Fibroblast of peridontal ligament (primary cell): Measurements from ENCODE around the gene FITM2.

ENCODE experiments used
- DNase-seq: peaks from one replicate; pipeline ENCODE4 v3.0.0-alpha.2; 2010; ENCODE audit errors: extremely low read depth

Gene FITM2

DNA sequence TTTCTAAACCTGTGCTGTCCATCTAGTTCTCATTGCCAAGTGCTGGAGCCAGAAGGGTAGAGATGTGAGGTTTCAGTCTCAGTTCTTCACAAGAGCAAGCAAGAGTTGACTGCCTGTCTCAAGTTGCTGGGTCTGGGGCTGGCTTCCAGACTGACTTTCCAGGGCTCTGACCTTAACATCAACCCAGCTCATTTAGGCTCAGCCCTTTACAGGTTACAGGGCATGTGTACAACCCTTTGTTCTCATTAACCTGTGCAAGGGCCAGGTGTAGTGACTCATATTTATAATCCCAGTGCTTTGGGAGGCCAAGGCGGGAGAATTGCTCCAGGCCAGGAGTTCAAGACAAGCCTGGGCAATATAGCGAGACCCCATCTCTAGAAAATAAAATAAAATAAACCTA lies 30.6 kb downstream of the FITM2 start:
- DNase-seq, result no peak

DNA sequence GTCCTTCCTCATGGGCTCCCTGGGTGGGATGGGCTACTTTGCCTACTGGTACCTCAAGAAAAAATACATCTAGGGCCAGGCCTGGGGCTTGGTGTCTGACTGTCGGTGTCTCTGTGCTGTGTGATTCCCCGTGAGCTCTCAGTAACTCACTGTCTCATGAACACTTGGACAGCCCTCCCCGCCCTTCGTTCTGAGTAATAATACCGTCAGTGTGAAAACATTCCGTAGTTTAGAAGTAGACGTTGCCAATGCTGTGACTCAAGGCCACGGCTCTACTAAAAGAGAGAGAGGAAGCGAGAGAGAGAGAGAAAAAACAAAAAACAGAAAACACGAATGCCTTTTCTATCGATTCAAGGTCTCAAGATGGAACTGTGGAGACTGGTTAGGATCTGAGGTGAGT lies 31.8 kb downstream of the FITM2 start:
- DNase-seq, result peak; percentile 68

DNA sequence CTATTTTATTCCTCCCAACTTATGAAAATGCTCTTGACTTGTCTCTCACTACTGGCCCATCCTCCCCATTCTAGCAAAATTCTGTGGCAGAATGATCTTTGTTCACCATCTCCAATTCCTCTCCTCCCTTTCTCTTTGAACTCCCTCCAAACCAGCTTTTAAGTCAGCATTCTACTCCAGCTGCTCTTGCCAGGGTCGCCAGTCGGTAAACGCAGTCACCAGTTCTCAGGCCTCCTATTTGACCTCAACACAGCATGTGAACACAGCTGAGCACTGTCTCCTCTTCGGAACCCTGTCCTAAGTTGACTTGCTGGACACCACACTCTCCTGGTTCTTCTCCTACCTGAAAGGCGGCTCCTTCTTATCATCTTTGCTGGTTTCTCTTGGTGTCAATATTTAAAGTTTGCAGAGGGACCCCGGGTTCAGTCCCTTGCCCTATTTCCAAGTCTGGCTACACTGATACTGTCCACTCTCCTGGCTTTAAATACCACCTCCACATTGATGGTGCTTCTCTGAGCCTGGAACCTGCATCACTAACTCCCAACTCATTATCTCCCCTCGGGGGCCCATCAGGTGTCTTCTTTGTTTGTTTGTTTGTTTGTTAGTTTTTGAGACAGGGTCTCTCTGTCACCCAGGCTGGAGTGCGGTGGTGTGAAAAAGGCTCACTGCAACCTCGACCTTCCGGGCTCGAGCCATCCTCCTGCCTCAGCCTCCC lies 36.5 kb downstream of the FITM2 start:
- no peak for DNase-seq

DNA sequence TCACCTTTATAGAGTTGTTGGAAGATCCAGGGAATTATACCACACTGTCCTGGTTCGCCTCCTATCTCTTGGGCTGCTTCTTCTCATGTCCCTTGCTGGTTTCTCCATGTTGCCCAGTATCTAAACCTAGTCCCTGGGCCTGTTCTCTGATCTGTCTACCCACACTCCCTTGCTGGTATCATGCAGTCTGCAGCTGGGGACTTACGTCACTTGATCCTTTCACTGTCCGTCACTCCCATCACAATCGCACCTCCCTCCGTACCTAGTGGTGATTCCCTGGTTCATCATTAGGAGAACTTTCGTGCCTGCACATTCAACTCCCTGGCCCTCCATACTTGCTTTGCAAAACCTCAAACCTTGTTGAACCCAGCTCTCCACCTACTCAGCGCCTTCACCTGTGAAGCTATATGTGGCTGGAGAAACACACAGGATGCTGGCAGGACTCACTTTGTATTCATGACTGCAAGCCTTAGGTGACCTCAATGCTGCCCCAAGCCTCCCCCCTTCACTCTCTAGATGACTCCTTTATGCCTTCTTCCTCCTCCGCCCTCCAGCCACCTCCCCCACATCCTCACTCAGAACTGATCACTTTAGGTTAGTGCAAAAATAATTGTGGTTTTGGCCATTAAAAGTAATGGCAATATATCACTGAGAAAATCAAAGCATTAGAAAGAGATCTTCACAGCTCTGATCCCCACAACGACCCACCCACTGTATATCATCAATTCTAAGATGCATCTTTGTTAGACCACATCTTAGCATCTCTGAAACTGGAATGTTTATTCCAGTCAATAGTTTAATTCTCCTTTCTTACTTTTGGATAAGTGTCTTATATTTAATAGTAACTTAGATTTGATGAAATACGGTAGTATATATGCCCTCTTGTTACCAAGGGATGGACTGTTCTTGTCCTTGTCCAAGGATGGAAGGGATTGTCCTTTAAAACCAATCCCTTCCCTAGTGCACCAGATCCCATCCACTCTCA lies 37.5 kb downstream of the FITM2 start:
- no peak for DNase-seq

DNA sequence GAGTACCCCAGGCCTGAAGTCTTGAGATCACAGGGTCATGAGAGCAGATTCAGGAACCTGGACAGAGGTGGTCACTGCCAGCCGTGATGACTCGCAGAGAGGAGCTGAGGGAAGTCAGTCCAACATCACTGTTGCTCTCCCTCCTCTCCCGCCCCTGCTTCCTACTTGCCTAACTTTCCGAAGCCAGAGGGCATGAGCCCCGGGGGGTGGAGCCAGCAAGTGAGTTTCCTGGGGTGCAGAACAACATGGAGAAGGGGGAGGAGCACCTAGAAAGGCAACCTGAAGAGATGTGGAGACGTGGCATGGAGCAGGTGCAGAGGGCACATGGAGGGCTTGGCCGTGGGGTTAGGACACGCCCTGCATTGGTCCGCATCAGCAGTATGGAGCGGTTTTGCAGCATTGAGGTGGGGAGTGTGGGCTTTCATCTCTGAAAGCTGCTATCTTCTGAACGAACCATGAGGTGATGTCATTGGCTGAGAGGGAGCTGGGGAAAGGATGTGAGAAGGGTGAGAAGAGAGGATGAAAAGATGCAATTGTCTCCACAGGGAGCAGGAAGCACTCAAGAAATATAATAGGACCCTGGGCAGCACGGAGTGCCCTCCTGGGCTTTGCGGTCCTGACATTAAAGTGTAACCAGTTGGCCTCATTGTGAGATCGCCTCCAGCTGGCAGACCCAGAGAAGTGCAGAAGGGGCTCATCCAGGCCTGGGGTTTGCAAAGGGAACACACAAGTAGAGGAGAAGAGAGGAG lies 38.9 kb downstream of the FITM2 start:
- no peak for DNase-seq

DNA sequence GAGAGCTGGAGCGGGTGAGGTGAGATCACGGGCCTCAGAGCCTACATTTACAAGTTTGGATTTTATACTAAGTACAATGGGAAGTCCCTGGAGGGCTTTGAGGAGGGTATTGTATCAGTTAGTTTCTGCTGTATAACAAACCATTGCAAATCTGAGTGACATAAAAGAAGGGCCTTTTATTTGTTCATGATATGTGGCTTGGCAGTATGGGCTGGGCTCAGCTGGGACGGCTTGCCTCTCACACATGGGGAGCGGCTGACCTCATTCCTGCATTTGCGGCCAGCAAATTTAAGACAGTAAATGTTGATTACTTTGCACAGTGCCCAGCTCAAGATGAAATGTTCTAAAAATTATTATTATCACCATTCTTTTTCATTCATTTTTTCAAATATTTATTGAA lies 42.2 kb downstream of the FITM2 start:
- no peak for DNase-seq

DNA sequence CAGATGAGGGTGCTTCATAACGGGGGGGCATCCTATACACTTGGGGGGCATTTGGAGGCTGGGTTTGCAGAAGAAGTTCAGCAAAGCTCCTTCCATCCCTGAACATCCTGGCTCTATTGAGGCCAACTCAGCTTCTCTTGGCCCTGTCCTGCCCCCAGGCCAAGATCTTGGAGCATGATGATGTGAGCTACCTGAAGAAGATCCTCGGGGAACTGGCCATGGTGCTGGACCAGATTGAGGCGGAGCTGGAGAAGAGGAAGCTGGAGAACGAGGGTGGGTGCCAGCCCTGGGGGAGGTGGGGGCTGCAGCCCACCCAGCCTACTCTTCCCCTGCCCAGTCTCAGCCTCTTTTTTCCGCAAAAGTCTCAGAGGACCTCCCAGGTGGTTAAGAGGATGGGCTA lies 46.7 kb downstream of the FITM2 start:
- DNase-seq, result no peak

DNA sequence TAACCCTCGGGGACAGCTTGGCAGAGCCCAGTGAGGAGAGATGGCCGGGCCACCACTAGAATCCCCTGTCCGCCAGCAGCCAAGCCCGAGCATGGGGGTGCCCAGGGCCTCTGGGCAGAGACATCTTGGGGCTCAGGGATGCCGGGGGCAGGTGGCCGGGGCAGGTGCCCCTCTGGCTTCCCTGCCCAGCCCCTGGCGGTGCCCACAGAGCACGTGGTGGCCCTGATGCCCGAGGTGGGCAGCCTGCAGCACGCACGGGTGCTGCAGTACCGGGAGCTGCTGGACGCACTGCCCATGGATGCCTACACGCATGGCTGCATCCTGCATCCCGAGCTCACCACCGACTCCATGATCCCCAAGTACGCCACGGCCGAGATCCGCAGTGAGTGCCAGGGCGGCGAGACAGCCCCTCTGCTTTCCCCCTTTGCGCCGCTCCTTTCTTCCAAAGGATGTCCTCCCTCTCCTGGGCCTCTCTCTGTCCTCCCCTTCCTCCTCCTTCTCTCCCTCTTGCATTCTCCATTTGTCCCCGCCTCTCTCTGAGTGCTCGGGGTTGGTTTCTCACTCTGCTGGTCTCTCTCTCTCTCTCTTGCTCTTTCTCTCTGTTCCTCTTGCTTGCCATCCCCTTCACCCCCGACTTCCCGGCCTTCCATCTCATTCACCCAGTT lies 52.6 kb downstream of the FITM2 start:
- DNase-seq, result no peak

DNA sequence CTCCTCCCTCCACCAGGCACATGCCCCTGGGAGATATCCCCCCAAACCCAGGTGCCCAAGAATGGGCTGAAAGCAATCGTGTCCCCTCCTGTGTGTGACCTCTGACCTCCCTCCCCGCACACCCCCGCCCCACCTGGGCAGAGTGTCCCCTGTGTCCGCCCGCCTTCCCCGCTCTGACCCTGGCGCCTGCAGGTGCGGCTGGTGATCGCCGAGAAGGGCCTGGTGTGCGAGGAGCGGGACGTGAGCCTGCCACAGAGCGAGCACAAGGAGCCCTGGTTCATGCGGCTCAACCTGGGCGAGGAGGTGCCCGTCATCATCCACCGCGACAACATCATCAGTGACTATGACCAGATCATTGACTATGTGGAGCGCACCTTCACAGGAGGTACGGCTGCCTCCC lies 54.0 kb downstream of the FITM2 start:
- no peak for DNase-seq

DNA sequence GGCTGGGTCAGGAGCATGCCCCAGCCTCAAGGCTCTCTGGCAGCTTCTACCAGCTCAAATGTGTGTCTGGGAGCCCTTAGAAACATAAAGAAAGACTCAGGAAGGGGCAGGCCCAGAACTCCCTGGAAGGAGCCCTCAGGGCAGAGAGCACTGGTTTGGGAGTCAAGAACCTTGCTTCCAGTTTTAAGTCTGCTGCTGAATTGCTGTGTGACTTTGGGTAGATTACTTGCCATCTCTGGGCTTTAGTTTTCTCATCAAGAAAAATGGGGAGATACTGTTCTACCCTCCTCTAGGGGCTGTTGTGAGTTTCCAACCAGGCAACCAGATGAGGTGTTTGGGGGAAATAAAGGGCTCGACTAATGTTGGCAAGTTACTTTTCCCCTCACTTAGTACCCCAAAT lies 55.1 kb downstream of the FITM2 start:
- DNase-seq, result no peak

DNA sequence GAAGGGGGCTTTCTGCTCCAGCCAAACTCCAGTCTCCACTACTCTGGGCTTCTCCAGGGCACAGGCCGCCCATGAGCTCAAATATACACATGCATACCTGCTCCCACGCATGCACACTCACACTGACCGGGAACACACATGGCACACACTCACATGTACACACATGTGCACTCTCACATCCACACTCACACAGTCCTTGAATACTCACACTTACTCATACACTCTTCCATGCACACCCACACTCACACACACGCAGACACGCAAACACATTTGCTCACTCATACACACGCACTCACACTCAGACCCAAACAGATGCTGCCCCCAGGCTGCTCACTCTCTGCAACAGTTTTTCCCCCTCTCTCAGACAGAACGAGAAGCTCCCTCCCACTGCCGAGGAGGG lies 56.9 kb downstream of the FITM2 start:
- DNase-seq, result no peak

DNA sequence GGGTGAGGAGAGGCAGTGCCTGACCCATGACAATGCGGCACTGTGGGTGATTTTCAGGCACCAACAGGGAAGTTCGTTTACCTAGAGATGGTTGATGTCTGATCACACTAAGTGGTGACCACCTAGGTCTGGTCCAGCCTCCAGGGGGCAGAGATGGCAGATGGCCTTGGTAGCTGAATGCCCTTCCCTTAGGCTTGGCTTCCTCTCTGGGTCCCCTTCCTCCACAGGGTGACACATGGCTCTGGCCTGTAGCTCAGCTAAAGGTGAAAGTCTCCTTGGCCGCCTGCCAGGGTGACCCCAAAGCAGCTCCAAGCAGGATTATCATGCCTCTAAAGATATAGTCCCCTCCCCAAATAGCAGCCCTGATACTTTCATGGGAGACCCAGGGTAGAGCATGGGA lies 57.5 kb downstream of the FITM2 start:
- no peak for DNase-seq
